GM18511 (cell line): ENCODE data around the gene FBN2.
"Not testable (repeated sequence)": the region's sequence is repeated elsewhere in the genome, so short reads cannot be mapped to it uniquely, and the experiment has no call there.

Experiments
- ATAC-seq: cut with Tn5 transposase; IDR thresholded peaks from one replicate; pipeline ENCODE4 v1.9.1; 2021; ENCODE audit warnings: mild to moderate bottlenecking, moderate library complexity; ENCODE audit not compliant: unreplicated experiment

Gene FBN2

DNA sequence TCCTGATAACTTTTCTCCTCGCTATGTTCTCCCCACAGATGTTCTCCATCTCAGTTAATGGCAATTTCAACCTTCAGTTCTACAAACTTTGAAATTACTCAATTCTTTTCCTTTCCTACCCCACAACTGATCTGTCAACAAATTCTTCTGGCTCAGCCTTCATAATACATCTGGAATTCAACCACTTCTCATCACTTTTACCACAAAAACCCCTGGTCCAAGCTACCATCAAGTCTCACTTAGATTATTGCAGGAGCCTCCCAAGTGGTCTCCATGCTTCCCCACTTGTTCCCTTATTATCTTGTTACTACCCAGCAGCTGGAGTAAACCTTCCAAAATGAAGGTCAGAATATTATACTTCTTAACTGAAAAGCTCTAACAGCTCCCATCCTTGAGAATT is 110.1 kb downstream of the FBN2 start:
- ATAC-seq: no peak

DNA sequence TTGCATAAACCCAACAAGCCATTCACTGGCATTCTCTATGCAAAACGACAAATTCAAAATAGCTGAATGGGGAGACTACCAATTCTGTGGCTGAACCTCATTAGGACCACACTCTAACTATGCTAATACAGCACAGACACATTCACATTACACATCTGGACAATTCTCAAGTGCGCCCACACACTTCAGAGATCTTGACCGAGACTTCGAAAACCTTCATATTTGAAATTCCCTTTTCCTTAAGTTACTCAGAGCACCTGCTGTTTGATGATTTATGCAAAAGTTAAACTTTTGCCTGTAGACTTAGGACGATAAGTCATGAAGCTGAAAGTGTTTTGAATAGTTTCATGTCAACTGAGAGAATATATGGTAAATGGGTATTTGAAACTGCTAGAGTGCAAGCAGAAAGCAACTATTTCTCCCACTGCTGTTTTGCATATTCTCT is 111.9 kb downstream of the FBN2 start:
- ATAC-seq: peak; percentile 79

DNA sequence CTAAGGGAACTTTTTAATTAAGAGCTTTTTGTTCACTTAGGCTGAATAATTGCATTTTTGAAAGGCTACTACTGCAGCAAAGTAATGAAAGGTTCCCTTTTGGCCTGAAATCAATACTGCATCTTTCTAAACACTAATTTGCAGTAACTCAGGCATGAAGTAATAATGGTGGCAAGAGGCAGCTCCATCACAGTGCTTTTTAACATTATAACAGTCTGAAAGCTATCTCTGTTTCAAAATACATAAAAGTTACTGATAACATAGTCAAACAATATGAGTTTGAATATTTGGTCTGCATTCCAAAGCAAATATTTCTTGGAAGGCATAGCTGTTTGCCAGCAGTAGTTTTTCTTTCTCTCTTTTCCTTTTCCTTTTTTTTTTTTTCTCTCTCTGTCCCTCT is 113.4 kb downstream of the FBN2 start:
- ATAC-seq: no peak

DNA sequence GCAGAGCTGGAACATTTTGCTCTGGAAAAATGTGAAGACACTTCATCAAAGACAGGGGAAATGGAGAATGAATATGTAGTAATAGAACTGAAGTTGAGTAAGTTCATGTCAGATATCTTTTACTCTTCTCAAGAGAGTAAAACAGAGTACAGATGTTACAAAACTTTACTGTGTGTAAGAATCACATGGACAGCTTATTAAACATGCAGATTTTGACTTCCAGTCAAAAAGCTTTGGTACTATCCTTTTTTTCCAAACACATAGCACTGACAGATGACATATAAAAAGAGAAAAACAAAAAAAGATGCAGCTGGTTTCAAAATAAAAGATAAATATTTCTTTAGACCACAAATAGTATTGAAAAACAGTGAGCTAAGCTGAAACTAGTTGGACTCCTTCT is 115.4 kb downstream of the FBN2 start:
- no peak for ATAC-seq

DNA sequence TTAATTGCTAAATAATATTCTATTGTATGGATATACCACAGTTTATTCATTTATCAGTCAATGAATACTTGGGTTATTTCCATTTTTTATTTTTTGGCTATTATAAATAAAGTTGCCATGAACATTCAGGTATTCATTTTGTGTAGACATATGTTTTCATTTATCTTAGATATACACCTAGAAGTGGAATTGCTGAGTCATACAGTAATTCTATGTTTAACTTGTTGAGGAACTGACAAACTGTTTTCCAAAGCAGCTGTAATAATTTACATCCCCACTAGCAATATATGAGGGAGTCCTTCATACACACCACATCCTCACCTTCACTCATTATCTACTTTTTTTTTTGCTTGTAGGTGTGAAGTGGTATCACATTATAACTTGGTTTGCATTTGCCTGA is 123.6 kb downstream of the FBN2 start:
- ATAC-seq: no peak

DNA sequence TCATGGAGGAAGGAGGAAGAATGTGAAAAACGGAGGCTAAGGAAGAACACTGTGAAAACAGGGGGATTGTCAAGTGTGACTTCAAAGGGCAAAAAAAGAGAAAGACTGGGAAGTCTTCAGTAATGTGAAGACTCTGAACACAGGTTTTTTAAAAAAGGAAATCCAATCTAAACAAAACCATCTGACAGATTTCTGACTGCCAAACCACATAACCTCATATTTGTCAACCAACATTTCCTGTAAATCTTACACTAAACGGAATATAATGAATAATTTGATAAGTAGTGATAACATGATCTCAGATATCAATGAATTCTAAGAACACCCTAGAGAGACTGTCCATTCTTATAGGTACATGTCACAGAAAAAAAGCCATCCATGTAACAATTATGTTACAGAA is 124.7 kb downstream of the FBN2 start:
- no peak for ATAC-seq

DNA sequence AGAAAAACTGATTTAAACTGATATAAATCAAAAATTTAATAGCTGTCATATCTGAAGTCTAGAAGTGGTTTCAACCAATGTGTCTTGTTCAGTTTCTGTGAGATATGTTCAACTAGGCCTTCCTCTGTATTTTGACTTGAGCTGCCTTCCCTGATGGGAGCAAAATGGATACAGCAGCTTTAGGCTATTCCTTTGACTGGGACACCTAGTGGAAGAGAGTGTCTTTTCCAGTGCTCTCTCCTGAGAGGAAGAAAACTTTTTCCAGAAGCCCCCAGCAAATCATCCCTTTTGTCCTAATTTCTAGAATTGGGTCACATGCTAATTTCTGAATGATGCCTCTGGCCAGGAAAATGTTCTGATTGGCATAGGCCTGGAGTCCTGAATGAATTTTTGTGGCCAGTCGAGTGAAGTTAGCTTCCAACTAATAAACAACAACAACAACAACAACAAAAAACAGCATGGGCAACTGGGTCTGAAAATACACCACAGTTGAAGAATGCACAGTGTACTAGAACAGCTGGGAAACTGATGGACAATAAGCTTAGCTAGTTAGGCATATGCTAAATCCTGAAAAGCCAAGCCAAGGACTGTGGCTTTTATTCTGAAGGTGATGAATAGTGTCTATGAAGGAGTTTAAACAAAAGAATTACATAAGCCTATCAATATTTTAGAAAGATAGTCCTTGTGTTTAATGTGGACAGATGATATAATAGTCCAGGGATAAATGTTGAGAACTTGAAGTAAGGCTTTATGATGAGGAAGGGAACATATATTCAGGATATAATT is 125.7 kb downstream of the FBN2 start:
- ATAC-seq: no peak

DNA sequence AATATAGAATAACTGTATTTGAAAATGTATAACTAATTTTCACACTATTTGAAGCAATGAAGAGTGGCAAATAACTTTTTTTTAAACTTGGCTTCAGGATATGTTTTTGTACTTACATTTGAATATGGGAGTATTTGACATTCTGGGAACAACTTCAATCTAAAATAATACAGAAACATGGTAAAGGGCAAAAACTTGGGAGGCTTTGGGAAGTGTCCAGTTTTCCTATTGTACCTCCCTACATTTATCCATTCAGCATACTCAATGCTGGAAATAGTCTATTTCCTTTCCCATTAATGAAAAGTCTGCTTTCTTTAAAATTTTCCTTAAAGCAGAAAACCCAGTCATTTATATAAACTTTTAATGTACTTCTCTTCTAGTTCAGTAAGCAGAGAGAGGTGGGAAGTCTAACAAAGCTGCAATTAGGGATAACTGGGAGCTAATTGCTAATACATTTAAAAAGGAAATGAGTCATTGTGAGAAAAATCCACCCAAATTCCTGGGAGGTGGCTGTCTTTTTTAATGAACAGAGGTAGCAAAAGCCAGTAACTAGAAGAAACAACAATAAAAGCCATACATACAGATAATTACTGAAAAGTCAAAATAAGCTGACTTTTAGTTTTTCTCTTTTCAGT is 128.8 kb downstream of the FBN2 start:
- no peak for ATAC-seq

DNA sequence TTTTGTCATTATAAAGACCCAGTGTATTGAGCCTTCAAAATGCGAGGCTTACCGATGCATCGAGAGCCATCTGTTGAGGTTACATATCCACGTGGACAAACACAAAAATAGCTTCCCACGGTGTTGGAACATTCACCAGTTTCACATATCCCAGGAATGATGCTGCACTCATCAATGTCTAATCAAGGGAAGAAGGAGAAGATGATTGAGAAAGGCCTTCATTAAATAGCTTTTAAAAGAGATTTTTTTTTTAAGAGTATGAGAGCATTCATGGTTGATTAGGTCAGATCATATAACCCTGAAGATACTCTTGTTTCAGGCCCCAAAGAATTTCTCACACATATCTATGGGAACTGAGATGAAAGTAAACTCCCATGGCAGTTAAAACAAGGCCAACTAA is 129.4 kb downstream of the FBN2 start:
- ATAC-seq: no peak

DNA sequence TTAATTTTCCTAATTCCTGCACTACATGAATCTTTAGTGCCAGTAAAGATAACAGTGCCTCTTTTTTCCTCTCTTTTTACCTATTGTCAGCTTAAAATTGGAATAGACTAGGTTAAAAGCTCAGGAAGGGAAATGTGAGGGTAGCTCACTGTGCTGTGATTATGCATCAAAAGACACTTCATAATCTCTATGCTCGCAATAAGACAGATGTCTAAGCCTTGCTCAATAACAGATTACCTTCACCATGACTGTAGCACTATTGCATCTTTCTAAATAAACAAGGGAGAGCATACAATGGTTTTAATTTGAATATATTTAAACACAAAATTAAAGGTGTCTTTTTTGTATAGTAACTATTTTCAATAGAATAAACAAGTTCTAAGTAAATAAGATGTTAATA is 130.1 kb downstream of the FBN2 start:
- ATAC-seq: no peak

DNA sequence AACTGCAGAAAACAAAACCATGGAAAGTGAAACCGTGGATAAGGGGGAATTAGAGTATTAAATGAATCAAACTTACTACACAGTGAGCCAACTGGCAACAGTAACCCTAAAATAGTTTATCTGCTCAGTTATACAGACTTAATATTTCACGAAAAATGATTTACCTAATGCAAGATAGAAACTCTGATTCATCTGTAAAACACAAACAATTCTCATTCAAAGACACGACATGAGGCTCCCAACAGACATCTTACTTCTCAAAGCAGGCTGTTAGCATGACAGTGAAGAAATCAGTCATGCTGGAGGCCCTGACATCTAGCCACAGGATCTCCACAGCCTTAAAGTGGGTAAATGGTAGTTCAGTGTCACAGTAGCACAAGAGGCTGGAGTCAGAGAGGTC is 131.2 kb downstream of the FBN2 start:
- no peak for ATAC-seq

DNA sequence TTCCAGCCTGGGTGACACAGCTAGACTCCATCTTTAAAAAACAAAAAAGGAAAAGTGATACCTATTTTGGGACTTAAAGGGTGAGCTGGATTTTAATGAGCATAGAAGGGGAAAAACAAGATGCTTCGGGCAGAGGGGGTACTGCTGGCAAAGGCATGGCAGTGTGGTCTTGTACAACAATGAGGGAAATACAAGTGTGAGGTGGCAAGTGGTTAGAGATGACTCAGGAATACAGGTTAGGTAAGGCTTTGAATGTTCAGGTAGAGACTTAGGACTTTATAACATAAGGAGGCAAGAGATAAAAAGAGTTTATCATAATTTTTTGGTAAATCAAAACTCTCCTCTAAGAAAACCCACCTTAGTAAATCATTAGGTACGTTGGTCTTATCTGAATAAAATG is 132.9 kb downstream of the FBN2 start:
- ATAC-seq: no peak

DNA sequence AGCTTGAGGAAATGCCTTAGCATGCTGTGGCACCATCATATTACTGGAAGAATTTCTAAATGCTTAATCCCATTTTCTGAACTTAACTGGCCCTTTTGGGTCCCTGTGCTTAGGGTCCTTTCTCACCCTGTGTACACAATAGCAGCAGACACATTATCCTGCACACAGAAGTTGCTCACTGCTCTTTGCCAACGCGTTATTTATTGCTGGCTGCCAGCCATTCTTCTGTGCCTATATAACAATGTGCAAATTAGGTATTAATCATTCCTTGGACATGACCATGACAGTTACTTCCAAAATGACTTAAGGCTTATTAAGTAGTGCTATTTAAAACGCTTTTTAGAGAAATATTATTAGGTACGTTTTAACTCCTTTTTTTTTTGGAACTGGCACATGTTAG is 134.7 kb downstream of the FBN2 start:
- no peak for ATAC-seq

DNA sequence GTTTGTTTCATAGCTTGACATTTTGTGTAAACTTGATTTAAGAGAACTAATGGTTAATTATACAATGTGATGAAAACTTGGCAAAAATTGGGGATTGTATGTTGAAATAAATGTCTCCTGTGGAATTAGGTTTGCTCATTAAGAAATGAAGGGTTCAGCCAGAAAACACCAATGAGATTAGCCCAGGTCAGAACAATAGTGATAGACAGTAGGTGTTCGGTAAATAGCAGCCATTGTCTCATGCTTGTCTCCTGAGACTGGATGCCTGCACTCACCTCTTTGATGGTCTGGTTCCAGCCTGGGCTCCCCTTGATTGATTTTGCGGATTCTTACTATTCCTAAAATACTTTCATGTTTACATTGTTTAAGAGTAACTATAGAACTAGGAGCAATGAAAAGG is 135.5 kb downstream of the FBN2 start:
- no peak for ATAC-seq

DNA sequence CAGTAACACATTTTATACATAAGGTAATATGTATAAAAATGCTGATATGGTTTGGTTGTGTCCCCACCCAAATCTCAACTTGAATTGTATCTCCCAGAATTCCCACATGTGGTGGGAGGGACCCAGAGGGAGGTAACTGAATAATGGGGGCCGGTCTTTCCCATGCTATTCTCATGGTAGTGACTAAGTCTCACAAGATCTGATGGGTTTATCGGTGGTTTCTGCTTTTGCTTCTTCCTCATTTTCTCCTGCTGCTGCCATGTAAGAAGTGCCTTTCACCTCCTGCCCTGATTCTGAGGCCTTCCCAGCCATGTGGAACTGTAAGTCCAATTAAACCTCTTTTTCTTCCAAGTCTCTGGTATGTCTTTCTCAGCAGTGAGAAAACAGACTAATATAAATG is 137.3 kb downstream of the FBN2 start:
- not testable (repeated sequence) for ATAC-seq

DNA sequence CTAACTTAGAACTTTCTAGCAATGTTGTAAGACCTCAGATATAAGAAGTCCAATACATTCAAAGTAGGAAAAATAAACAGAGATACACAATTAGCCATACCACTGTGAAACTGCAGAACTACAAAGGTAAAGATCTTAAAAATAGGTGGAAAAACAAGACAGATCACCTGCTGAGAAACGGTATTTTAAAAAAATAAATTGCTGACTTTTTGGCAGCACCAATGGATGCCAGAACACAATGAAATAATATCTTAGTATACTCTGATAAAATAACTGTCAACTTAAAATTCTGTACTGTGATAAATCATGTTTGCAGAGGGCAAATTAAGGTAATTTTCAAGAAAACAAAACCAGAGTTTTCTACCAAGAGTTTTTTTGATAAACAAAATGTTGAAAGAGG is 138.9 kb downstream of the FBN2 start:
- no peak for ATAC-seq

DNA sequence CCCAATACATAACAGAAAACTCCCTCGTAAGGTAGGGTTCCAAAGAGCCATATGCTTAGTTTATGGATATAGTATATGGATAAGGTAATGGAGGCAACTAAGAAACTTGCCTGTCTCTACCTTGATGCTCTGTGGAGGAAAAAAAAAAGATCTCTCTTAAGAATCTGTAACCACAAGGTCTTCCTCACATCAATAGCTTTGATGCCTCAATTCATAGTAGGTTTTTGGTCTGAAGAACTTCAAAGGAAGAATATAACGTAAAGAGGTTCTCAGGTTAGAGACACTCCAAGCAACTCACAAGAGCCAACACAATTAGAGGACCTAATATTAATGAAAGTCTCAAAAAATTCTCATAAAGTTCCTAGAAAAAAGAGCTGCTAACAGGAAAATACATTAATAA is 140.2 kb downstream of the FBN2 start:
- no peak for ATAC-seq

DNA sequence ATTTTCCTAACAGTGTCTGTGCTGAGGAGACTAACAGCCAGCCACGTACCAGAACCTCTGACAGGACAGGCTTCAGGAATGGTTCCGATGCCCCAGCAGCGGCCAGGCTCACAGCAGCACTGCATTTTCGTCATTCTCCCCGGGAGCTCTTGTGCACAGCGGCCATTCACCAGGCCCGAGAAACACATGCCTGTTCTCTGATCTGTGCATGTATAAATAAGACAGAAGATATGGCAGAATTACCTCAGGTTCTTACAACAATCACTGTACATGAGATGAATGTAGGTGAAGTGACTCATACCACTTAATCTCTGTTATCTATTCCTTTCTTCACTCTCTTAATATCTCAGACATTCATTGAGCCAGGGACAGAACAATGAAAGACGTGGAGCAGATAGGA is 143.0 kb downstream of the FBN2 start:
- no peak for ATAC-seq

DNA sequence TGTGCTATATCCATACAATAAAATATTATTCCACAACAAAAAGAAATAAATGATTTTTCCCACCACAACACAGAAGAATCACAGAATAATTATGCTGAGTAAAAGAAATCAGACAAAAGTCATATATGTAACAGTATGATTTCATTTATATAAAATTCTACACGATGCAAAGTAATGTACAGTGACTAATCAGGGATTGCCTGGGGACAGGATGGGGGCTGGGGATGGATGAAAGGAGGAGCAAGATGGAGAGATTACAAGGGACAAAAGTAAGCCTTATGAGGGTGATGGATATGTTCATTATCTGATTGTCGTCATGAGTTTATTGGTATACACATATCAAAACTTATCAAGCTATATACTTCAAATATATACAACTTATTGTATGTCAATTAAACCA is 154.0 kb downstream of the FBN2 start:
- no peak for ATAC-seq

DNA sequence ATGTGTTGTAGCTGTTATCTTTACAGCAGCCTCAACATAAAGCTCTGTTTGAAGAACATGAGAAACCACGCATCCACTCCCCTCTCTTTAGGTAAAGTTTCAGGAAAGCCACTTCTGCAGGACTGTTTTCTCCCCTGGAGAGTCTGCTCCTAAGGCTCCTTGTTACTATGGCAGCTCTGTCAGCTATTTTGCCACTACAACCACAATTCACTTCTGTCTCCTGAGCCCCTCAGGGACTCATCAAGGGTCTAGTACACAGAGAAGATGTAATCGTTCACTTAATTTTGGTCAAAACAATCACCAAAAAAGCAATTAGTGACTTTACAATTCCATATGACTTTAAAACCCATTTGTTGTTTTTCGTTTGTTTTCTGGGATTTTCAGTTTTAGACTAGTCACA is 157.7 kb downstream of the FBN2 start:
- ATAC-seq: no peak

DNA sequence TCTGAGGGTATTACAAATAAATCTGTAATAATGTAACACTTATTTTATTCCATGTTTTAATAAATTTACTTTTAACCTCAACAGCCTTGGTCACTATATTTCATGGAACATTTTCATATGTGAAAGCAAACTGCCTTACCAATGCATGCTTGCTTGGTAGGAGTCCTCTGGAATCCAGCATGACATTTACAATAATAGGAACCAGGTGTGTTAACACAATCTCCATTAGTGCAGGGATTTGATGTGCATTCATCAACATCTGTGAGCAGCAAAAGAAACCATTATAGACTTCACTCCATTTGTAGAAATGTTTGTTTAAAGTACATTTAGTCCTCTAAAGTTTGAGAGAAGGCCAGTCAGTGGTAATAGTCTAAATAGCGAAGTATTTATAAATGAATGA is 159.4 kb downstream of the FBN2 start:
- ATAC-seq: no peak

DNA sequence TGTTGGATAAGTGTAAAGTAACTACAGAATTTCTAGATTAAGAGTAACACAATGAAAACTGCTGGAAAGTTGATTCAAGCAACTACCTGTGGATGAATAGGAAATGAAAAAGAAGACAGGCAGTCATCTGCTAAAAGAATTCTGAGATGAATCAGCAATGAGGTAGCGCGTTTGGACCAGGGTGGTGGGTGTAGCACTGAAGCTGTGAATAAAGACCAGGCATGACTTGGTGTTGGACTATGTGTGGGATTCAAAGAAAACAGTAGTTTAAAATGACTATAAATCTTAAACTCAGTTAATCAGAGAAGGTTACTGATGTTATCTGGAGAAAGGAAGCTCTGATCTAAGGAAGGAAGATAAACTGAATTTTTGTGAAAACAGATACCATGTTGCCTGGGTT is 159.8 kb downstream of the FBN2 start:
- ATAC-seq: no peak

DNA sequence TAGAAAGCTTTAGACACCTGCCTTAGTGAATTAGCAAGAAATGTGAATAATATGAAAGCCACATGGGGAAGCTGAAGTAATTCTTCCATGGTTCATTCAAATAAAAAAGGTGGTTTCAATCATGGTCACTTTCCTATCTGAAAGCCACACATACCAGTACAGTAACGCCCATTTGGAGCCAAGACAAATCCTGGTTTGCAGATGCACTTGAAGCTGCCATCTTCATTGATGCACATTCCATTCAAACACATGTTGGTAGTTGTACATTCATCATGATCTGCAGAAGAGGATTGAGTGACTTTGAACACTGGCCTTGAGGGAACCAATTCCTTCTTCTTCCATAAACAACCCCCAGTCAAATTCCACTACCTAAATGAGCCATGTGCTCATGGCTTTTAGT is 161.5 kb downstream of the FBN2 start:
- no peak for ATAC-seq
